ENCODE data around the gene DDI2.

Gene DDI2

DNA sequence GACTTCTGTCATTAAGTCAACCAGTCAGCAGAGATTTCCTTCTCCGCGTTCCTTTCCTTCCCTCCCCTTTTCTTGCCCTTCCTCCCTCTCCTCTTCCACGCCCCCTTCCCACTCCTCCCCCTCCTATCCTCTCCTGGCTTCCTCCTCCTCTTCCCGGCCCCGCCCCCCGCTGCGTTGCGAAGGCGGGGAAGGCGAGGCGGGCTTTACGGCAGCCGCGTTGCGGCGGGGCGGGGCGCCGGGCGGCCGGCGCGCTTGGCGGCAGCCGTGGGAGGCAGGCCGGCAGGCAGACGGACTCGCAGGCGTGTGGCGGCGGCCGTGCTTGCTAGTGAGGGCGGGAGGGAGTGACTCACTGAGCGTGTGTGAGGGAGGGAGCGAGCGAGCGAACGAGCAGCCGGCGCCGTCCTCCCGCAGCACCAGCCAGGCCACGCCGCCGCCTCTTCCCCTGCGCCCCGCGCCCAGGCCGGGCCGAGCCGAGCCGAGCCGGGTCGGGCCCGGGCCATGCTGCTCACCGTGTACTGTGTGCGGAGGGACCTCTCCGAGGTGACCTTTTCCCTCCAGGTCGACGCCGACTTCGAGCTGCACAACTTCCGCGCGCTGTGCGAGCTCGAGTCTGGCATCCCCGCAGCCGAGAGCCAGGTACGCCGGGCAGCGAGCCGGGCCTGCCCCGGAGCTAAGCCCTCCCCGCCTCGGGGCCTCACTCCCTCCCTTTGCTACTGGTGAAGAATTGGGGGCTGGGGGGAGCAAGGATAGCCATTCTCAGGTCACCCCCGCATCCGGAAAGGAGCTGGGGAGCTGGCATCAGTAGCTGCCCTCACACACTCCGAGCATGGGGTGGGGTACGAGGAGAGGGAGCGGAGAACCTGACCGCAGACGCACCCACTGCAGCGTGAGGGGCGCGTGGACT, at the start of gene DDI2:
Gene DDI2, plus strand, starts transcription at position 286 of the 904 bp plus-strand sequence. Its CDS starts 213 bp downstream, at position 499.
- peak within 1 kb of the TSS; percentile 97 for H3K4me3 ChIP-seq (ENCODE audit: low read depth, low read length)
- in situ Hi-C loops (cut with HindIII; ENCODE audit: low sequenced_read_pairs) = no loop called here
- TF ChIP-seq, protein P1, sequence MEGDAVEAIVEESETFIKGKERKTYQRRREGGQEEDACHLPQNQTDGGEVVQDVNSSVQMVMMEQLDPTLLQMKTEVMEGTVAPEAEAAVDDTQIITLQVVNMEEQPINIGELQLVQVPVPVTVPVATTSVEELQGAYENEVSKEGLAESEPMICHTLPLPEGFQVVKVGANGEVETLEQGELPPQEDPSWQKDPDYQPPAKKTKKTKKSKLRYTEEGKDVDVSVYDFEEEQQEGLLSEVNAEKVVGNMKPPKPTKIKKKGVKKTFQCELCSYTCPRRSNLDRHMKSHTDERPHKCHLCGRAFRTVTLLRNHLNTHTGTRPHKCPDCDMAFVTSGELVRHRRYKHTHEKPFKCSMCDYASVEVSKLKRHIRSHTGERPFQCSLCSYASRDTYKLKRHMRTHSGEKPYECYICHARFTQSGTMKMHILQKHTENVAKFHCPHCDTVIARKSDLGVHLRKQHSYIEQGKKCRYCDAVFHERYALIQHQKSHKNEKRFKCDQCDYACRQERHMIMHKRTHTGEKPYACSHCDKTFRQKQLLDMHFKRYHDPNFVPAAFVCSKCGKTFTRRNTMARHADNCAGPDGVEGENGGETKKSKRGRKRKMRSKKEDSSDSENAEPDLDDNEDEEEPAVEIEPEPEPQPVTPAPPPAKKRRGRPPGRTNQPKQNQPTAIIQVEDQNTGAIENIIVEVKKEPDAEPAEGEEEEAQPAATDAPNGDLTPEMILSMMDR (IDR thresholded peaks at IDR 0.05; ENCODE audit: low read depth, low read length) = no peak
- DNase-seq (ENCODE audit: low read depth, low spot score) = peak; percentile 98

DNA sequence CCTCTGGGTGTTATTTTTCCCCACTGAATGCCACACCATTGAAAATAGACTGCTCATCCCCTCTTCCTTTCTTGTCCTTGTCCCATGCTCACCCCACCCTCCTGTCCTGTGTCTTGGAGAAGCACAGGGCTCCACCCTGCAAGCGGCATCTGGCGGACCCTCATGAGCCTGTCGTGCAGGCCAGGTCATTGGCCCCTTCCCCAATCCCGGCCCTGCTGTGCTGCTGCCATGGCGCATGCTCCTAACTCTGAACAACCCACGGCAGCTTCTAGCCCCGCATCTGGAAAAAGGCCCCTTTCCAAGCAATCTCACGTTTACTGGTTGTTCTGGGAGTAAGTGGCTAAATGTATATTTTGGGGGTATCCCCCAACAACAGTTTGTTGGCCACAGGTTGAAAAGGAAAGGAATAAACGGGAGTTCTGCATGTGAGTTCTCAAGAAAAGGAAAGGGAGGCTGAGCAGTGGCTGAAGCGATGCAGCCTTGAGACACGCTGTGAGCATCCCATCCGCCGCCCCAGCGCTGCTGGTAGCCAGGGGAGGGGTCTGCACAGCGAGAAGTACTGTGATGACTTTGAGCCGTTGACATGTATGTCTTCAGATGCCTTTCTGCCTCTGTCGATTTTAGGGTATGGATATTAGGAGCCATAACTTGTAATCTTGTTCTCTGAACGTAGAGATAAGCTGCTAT, 48.7 kb upstream of the DDI2 start:
- in situ Hi-C loops (cut with HindIII; ENCODE audit: low sequenced_read_pairs) = no loop called here
- H3K4me3 ChIP-seq (ENCODE audit: low read depth, low read length) = no peak overlapping the region
- TF ChIP-seq, protein P1 (IDR thresholded peaks at IDR 0.05; ENCODE audit: low read depth, low read length) = no peak
- no peak for DNase-seq (ENCODE audit: low read depth, low spot score)

DNA sequence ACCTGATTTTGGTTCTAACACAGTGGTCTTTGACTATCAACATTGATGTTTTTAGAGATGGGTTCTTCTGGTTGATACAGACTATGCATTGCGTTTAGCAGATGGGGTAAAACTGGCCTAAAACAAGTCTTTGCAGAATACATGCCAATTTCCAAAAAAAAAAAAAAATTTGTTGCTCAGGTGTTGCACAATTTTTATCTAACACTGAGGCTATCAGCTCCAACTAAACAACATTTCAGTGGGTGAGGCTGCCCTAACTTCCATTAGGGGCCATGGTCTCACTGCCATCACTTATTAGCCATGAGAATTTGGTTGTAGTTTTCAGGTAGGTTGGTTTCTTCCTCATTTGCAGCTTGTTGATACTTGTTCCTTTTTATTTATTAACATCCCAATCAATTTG, 46.4 kb upstream of the DDI2 start:
- TF ChIP-seq, protein P1 (IDR thresholded peaks at IDR 0.05; ENCODE audit: low read depth, low read length) = no peak
- in situ Hi-C loops (cut with HindIII; ENCODE audit: low sequenced_read_pairs) = no loop called here
- no peak for DNase-seq (ENCODE audit: low read depth, low spot score)
- no peak overlapping the region for H3K4me3 ChIP-seq (ENCODE audit: low read depth, low read length)

DNA sequence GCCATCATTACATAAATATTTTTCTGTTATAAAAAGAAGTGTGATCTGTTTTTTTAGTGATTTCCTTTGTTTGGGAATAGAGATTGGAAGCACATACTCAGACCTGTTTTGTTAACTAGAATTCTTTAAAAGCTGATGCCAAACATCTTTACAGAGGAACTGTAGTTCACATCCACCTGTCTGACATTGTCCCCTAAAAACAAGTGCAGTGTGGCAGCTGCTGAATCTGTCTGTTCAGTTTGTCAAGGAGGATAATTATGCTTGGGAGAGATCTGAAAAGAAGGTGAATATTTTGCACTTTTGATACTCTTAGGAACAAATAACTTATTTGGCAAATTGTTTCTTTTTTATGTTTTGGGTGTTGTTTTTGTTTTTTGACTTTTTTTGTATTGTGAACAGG, 46.0 kb upstream of the DDI2 start:
- DNase-seq (ENCODE audit: low read depth, low spot score) = no peak
- in situ Hi-C loops (cut with HindIII; ENCODE audit: low sequenced_read_pairs) = no loop called here
- TF ChIP-seq, protein P1 (IDR thresholded peaks at IDR 0.05; ENCODE audit: low read depth, low read length) = no peak
- H3K4me3 ChIP-seq (ENCODE audit: low read depth, low read length) = no peak overlapping the region

DNA sequence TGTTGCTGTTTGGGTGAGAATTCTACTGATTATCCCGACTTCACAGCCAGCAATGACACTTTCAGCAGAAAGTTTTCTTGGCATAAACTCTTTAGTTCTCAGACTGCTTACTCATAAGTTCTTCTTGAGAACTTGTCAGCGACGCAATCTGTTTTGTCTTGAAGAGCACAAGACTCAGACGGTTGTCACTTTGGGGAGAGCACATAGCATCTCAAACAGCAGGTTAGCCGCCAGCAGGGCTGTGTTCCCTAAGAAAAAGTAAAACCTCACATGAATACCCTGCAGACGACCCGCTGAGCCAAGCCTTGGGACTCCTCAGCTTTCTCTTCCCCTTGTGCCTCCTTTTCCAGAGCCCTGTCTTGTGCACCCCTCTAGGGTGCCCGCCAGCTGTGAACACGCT, 43.8 kb upstream of the DDI2 start:
- TF ChIP-seq, protein P1 (IDR thresholded peaks at IDR 0.05; ENCODE audit: low read depth, low read length) = no peak
- in situ Hi-C loops (cut with HindIII; ENCODE audit: low sequenced_read_pairs) = no loop called here
- peak; percentile 23 for DNase-seq (ENCODE audit: low read depth, low spot score)
- H3K4me3 ChIP-seq (ENCODE audit: low read depth, low read length) = no peak overlapping the region

DNA sequence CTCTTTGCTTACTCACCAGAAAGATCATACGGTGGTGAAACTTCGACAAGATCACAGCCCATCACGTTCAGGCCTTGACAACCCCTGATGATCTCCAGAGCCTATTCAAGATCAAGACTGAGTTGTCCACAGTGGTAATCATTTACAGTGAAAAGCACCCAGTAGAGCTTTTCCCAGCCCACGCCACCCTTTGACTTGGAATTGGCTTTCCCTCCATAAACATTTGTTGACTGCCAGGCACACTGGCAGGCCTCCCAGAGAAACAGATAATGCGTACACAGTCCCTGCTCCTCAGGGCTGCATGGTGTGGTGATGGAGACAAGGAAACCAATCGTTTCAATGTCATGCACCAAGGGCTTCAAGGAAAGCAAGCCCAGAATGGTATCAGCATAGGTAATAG, 42.5 kb upstream of the DDI2 start:
- DNase-seq (ENCODE audit: low read depth, low spot score) = no peak
- in situ Hi-C loops (cut with HindIII; ENCODE audit: low sequenced_read_pairs) = no loop called here
- H3K4me3 ChIP-seq (ENCODE audit: low read depth, low read length) = no peak overlapping the region
- TF ChIP-seq, protein P1 (IDR thresholded peaks at IDR 0.05; ENCODE audit: low read depth, low read length) = no peak
